Stimulated activated CD4-positive, alpha-beta T cell treated with anti-CD3 and anti-CD28 coated beads, Interleukin-12 subunit alpha, Interleukin-12 subunit beta, amount 100 ng/mL, for 48 hours (primary cell): Measurements from ENCODE around the gene MX2.
"Not testable (repeated sequence)": the region's sequence is repeated elsewhere in the genome, so short reads cannot be mapped to it uniquely, and the experiment has no call there.

Experiments
- DNase-seq, 3 donors: peaks; one replicate each; pipeline ENCODE4 v3.0.0-alpha.2; 2020; ENCODE audit warnings: low read depth in 2 of 3, low spot score in 1 of 3

MX2 gene

GRCh38 chr21:41361786-41362604 is at the start of gene MX2:
Gene MX2, plus strand, starts transcription at chr21:41362027. Its CDS starts 14,880 bp downstream, at chr21:41376907.
- peak; percentile 47 to 70 (median 55) for DNase-seq

GRCh38 chr21:41313285-41314164 is 48.3 kb upstream of the MX2 start:
- not testable (repeated sequence) for DNase-seq

GRCh38 chr21:41315726-41316125 is 46.1 kb upstream of the MX2 start:
- DNase-seq: no peak

GRCh38 chr21:41316200-41317062 is 45.4 kb upstream of the MX2 start, which contains the start of gene FAM3B:
Gene FAM3B, plus strand, starts transcription at chr21:41316801. Its CDS starts 79 bp downstream, at chr21:41316880.
- DNase-seq: no peak

- no peak for DNase-seq
Measured at GRCh38 chr21:41317063-41317392, 44.8 kb upstream of the MX2 start.

- DNase-seq: no peak
Measured at GRCh38 chr21:41317458-41317857, 44.4 kb upstream of the MX2 start.

GRCh38 chr21:41318218-41318617 is 43.6 kb upstream of the MX2 start:
- no peak for DNase-seq

GRCh38 chr21:41319273-41319672 is 42.6 kb upstream of the MX2 start:
- DNase-seq: no peak

- no peak for DNase-seq
Measured at GRCh38 chr21:41321211-41321907, 40.5 kb upstream of the MX2 start.

- DNase-seq: no peak
Measured at GRCh38 chr21:41321908-41322495, 39.8 kb upstream of the MX2 start.

GRCh38 chr21:41322496-41323382 is 39.1 kb upstream of the MX2 start:
- DNase-seq: no peak

GRCh38 chr21:41325138-41325912 is 36.5 kb upstream of the MX2 start:
- no peak for DNase-seq

- no peak for DNase-seq
Measured at GRCh38 chr21:41326414-41327080, 35.3 kb upstream of the MX2 start.

GRCh38 chr21:41327753-41328152 is 34.1 kb upstream of the MX2 start:
- no peak for DNase-seq

- DNase-seq: no peak
Measured at GRCh38 chr21:41328660-41329607, 32.9 kb upstream of the MX2 start.

- no peak for DNase-seq
Measured at GRCh38 chr21:41333752-41334151, 28.1 kb upstream of the MX2 start.

GRCh38 chr21:41337515-41337914 is 24.3 kb upstream of the MX2 start:
- DNase-seq: no peak
